ENCODE results near the gene CNN2. TPM values are rescaled to one million over a fixed set of nuclear protein-coding genes. Genes with fewer than 3 reads are reported as not detected.

CNN2 gene
- total and polyA plus RNA-seq, 9 of the 15 experiments (the other 6 are each of a cell fraction or from before 2014, with no cell fraction given): 12.1 to 174 (median 52.7) TPM

DNA sequence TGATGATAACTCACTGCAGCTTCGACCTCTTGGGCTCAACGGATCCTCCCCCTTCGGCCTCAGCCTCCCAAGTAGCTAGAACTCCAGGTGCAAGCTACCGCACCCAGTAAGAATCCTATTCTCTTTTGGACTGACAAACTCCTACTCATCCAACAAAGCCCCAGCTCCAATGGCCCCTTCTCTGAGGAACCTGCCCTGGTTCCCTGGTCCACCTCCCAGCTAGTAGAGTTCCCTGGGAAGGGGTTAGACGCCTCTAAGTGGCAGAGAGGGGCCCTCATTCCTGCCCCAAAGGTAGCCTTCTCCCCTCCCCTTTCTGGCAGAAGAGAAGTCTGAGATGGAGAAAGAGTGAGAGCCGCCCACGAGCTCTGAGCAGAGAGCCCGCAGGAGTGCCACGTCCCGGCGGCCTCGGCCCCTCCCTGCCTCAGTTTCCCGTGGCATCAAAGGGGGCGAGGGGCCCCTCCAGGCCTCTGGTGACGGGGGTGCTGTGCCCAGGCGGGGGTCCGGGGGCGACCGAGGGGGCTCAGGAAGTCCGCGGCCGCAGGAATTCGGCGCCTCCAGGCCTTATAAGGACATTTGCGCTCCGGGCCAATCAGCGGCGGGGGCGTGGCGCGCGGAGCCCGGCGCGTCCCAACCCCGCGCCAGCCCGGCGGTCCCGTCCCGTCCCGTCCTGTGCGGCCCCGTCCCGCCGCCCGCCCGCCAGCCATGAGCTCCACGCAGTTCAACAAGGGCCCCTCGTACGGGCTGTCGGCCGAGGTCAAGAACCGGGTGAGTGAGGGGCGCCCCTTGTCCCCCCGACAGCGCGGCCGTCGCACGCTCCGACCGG is at the start of gene CNN2 (continued):
- TF ChIP-seq BRCA1 (IDR thresholded peaks at IDR 0.05) (no peak), BRCA1 (CRISPR knock-in tag; IDR thresholded peaks at IDR 0.05) (no peak), SP1 (CRISPR knock-in tag; IDR thresholded peaks at IDR 0.05) (no peak; the same call in none of the 2 replicates), ZNF316 (IDR thresholded peaks at IDR 0.05) (no peak), ZNF436 (CRISPR knock-in tag; IDR thresholded peaks at IDR 0.05) (no peak), CTCF (IDR thresholded peaks at IDR 0.05 in 2 of 3, conservative IDR thresholded peaks at IDR 0.05 in 1 of 3; ENCODE audit: insufficient read depth in 2 of 3, low read depth in 1 of 3, low read length in 3 of 3) (no peak), LARP7 (IDR thresholded peaks at IDR 0.05) (no peak), CSDE1 (IDR thresholded peaks at IDR 0.05) (no peak), ILF3 (IDR thresholded peaks at IDR 0.05; ENCODE audit: borderline replicate concordance) (no peak), DACH1 (IDR thresholded peaks at IDR 0.05; ENCODE audit: partially characterized antibody) (no peak), MYC (IDR thresholded peaks at IDR 0.05; ENCODE audit: low read depth, low read length) (peak; percentile 60), MYC (CRISPR knock-in tag; IDR thresholded peaks at IDR 0.05; ENCODE audit: borderline replicate concordance, low read depth) (no peak), PPARD (CRISPR knock-in tag; IDR thresholded peaks at IDR 0.05) (no peak), NEUROD1 (IDR thresholded peaks at IDR 0.05; ENCODE audit: borderline replicate concordance, low read depth, low read length, partially characterized antibody) (no peak), SIX5 (IDR thresholded peaks at IDR 0.05; ENCODE audit: borderline replicate concordance in 1 of 2, insufficient read depth in 1 of 2, low read depth in 1 of 2, low read length in 2 of 2) (no peak), MAZ (CRISPR knock-in tag; conservative IDR thresholded peaks at IDR 0.05 in 1 of 2, IDR thresholded peaks at IDR 0.05 in 1 of 2) (peak; percentile 21 to 31; a peak in 3 of 4 replicates), ZFP1 (CRISPR knock-in tag; IDR thresholded peaks at IDR 0.05) (no peak), ZSCAN32 (CRISPR knock-in tag; IDR thresholded peaks at IDR 0.05) (no peak), ZEB2 (IDR thresholded peaks at IDR 0.05) (peak; percentile 63; the same call in 1 of the 2 replicates), MEF2A (IDR thresholded peaks at IDR 0.05; ENCODE audit: control insufficient read depth, low read depth, low read length) (no peak), ZNF551 (CRISPR knock-in tag; IDR thresholded peaks at IDR 0.05) (no peak), ESRRB (CRISPR knock-in tag; IDR thresholded peaks at IDR 0.05; ENCODE audit: borderline replicate concordance) (no peak), ZNF766 (CRISPR knock-in tag; conservative IDR thresholded peaks at IDR 0.05) (no peak), BDP1 (IDR thresholded peaks at IDR 0.05; ENCODE audit: insufficient read depth, insufficient read length) (no peak)
- TF ChIP-seq, protein P1, sequence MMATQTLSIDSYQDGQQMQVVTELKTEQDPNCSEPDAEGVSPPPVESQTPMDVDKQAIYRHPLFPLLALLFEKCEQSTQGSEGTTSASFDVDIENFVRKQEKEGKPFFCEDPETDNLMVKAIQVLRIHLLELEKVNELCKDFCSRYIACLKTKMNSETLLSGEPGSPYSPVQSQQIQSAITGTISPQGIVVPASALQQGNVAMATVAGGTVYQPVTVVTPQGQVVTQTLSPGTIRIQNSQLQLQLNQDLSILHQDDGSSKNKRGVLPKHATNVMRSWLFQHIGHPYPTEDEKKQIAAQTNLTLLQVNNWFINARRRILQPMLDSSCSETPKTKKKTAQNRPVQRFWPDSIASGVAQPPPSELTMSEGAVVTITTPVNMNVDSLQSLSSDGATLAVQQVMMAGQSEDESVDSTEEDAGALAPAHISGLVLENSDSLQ (IDR thresholded peaks at IDR 0.05): no peak
